ENCODE data around the gene CBARP.
A peak's percentile ranks its signal among the peaks of the same experiment; 100 is the strongest.

Gene CBARP

GRCh38 chr19:1275260-1275975 lies 37.6 kb upstream of the CBARP start, which contains the start of gene FAM174C:
Gene FAM174C (plus strand): TSS chr19:1275530. CDS start chr19:1275550, 20 bp downstream.
- DNase-seq (ENCODE audit: low read depth in 3 of 3): peak; percentile 91 to 97 (median 94)

GRCh38 chr19:1274852-1275259 lies 37.1 kb upstream of the CBARP start:
- DNase-seq (ENCODE audit: low read depth in 3 of 3): no peak

DNA sequence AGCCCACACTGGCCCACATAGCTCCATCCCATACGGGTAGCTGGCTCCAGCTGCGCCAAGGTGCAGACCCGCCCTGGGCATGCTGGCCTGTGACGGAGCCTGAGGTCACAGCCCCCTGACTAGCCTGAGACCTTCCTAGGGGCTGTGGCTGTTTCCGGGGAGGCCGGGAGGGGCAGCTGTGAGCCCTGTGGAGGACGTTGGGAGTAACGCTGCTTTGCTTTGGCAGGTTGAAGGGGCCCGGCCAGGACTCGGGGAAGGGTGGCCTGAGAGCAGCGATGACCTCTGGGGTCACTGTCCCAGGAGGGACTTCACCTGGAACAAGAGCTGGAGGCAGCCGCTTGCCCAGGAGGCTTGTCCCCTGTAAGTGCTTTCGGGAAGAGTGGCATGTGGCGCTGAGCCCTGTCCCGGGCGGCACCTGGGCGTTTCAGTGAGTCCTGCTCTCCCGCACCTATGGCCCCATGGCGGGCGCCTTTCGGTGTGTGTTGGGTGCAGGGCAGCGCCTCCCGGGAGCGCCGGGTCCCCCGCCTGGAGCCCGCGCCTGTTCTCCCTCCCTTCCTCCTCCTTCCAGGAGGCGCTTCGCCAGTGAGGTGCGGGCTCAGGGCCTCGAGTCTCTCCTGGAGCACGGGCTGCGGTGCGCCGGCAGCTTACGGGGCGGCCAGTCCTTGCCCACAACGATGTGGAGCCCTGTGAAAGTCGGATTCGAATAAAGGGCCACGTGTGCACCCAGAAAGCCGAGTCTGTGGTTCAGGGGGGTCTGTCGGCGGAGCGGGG lies 36.5 kb upstream of the CBARP start:
- DNase-seq (ENCODE audit: low read depth in 3 of 3): no peak

GRCh38 chr19:1273263-1274041 lies 35.6 kb upstream of the CBARP start:
- no peak for DNase-seq (ENCODE audit: low read depth in 3 of 3)

- DNase-seq (ENCODE audit: low read depth in 3 of 3): no peak
These were observed 34.8 kb upstream of the CBARP start for GRCh38 chr19:1272423-1273262.

GRCh38 chr19:1271528-1272422 lies 34.0 kb upstream of the CBARP start:
- no peak for DNase-seq (ENCODE audit: low read depth in 3 of 3)

DNA sequence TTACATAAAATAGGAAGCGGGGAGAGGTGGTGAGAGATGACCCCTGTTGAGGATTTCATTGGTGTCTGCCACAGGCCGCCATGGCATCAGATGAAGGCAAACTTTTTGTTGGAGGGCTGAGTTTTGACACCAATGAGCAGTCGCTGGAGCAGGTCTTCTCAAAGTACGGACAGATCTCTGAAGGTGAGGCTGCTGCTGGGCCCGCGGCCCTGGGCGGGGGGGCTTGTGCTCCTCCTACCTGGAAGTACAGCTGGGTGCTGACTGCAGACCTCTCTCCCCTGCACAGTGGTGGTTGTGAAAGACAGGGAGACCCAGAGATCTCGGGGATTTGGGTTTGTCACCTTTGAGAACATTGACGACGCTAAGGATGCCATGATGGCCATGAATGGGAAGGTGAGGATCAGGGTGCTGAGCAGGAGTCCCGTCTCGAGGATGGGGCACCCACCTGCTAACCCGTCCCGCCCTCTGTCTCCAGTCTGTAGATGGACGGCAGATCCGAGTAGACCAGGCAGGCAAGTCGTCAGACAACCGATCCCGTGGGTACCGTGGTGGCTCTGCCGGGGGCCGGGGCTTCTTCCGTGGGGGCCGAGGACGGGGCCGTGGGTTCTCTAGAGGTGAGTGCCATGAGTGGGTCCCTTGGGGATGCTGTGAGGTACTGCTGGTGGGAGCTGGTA lies 33.2 kb upstream of the CBARP start:
- no peak for DNase-seq (ENCODE audit: low read depth in 3 of 3)

- DNase-seq (ENCODE audit: low read depth in 3 of 3): no peak
These were observed 32.5 kb upstream of the CBARP start for GRCh38 chr19:1270213-1270853.

- peak in 2 of 3 experiments; percentile 75 to 84 for DNase-seq (ENCODE audit: low read depth in 3 of 3)
These were observed 31.8 kb upstream of the CBARP start for GRCh38 chr19:1269478-1270212.

DNA sequence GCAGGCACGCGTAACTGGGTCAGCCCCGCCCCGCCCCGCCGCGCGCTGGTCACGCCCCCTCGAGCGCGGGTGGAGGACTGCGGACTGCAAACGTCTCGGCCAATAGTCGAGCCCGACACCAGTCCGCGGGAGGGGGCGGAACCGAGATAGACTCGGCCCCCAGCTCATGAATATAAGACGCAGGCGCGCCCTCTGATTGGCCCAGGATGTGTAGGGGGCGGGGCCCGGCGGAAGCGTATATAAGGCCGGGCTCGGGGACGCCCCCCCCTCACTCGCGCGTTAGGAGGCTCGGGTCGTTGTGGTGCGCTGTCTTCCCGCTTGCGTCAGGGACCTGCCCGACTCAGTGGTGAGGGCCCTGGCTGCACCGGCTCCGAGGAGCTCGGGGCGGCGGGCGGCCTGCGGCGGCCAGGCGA lies 31.3 kb upstream of the CBARP start, which contains the start of gene CIRBP:
Gene CIRBP (plus strand): TSS at position 268 of the 413 bp plus-strand sequence. CDS start 1,602 bp downstream, outside the sequence.
- DNase-seq (ENCODE audit: low read depth in 3 of 3): peak; percentile 99 to 100 (median 99)

DNA sequence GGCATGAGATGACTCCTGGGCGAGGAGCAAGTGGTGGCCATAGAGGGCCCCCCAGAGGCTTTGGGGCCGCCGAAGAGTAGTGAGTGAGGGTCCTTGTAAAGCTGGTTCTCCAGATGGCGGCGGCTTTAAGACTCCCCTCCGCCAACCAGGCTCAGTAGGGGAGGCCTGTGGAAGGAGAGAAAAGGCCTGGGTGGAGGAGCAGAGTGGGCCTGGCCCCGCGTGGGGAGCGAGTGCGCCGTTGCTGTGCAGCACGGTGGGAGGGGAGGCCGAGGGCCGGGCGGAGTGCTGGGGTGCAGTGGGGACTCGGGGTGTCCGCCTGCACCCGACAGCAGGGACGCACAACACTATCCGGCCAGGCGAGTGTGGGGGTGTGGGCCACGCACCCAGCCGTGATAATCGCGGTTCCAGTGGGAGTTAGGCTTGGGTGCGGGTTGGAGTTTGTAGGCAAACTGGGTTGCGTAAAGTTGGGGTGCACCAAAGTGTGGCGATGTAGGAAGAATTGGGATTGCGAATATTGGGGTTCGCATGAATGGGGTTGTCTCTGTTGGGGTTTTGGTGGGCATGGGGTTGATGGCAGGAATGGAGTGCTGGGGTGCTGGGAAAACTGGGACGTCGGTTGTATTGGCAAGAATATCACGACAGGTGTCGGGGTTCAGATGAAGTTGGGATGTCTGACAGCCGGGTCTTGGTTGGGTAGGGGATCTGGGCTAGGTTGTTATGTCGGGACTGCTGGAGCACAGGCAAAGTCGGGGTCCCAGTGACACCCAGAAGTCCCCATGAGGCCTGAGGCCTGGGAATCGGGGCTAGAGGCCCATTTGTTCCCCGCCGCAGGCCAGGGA lies 30.6 kb upstream of the CBARP start:
- no peak for DNase-seq (ENCODE audit: low read depth in 3 of 3)

DNA sequence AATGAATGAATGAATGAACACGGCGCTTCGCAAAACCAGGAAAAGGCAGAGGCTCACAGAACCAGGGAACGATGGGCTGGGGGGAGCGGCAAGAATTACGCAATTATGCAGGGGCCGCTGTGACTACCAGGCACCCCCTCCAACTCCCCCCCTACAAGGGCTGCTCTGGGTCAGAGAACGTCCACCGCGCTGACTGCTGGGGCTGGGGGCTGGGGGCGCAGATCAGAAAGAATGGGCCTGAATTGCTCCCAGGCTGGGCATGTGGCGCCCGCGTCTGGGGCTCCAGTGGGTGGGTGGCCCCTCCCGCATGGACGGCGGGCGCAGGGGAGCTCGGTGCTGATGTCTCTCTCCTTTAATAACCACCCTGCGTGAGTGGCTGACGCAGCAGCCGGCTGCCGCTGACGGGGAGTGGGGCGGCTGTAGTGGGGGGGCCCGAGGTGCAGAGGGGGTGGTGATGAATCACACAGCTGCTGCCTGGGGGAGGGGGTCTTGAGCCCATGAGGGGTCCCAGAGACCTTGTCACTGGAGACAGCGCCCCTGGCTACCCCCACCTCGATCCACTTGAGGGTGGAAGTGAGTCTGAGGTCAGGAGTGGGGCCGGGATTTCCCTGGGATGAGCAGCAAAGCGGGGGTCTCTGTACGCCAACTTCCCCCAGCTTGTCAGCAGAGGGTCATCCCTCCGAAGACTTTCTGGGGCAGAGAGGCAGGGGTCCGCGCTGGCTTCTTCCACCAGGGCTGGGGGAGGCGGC lies 29.8 kb upstream of the CBARP start:
- no peak for DNase-seq (ENCODE audit: low read depth in 3 of 3)

DNA sequence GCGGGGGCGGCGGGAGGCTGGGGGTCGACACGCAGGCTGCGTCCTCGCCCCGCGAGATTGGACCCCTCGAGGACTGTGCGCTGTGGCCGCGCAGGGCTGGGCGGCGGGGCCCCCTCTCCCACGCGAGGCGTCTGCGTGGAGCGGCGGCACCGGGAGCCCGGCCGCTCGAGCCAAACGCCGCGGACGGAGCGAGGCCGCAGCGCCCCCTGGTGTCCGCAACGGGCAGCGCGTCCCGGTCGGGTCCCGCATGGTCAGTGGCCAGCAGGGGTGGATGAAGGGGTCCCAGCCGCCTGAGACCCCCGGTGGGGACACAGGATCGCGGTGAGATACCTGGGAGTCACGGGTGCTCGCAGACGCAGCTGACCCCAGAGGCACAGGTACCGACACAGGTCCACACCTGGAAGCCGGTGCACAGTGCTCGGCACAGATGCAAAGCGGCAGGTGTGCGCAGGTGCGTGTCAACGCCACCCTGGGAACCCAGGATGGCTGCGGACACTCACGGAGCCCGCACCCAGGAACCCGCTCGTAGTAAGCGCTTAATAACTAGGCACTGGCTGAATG lies 29.2 kb upstream of the CBARP start:
- DNase-seq (ENCODE audit: low read depth in 3 of 3): peak in 1 of 3 experiments; percentile 69

GRCh38 chr19:1266129-1266915 lies 28.5 kb upstream of the CBARP start:
- peak in 2 of 3 experiments; percentile 66 to 85 for DNase-seq (ENCODE audit: low read depth in 3 of 3)

DNA sequence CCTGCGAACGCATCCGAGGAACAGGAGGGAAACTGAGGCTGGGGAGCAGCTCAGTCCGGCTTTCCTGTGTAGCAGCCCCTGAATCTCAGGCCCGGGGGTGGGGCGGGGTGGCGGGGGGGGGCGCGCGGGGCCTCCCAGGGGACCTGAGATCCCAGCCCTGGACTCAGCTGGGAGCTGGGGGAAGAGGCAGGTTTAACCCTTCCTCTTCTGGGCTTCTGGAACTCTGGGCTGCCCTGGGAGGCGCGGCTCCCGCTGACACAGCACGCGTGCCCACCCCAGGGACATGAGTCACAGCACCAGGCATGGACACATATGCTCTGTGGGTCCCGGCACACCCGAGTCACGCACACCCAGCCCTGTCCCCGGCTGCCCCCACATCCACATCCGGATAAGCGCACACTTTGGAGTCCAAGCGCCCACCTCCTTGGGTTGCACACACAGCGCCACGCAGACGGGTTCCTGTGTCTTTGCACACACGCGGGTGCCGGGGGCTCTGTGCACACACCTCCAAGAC lies 27.9 kb upstream of the CBARP start:
- DNase-seq (ENCODE audit: low read depth in 3 of 3): no peak
